ENCODE data around the gene RGS10. TPM values are rescaled to one million over a fixed set of nuclear protein-coding genes. Genes with fewer than 3 reads are reported as not detected.
"Not testable (repeated sequence)": the region's sequence is repeated elsewhere in the genome, so short reads cannot be mapped to it uniquely, and the experiment has no call there.

Gene RGS10
- polyA plus RNA-seq, 3 donors = 57.1 to 87.2 (median 75.8) TPM

DNA sequence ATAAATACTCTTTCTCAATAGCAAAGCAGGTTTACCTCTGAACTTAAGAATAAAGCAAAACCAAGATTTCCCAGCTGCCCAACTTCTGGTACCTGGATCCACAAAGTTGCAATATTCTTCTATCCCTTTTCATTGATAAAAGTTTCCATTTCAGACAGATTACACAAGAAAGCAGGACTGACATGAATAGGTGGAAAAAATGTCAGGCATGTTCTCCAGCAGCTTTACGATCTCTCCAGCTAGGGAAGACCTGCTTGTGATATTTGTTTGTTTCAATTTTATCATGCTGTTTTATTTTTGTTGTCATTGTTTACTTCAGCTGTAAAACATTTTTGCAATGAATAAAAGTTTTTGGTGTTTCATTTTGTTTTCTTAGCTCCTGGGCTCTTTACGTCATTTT is 9.0 kb downstream of the RGS10 start:
- peak overlapping the region in 1 of 7 donors; percentile 30 for H3K27ac Mint-ChIP-seq
- intact Hi-C loops (cut with micrococcal nuclease) = no loop called here
- no peak for DNase-seq
- Histone ChIP-seq H2AFZ (ENCODE audit: insufficient read depth, low read depth, low read length, poor library complexity, severe bottlenecking) (no peak overlapping the region), H3K27me3 (ENCODE audit: control insufficient read depth in 2 of 2, insufficient read depth in 2 of 2, low read length in 2 of 2) (no peaks in the 10 kb centered on the region), H3K9me3 (replicated peaks in 1 of 2; ENCODE audit: control insufficient read depth in 1 of 2, insufficient read depth in 1 of 2, low read length in 2 of 2) (no peaks in the 10 kb centered on the region), H3K79me2 (ENCODE audit: insufficient read depth, low read length) (peaks cover 71% of the 10 kb centered on the region), H3K4me1 (ENCODE audit: control insufficient read depth in 1 of 2, insufficient read depth in 2 of 2, low read length in 2 of 2) (peaks cover 28 to 40% of the 10 kb centered on the region in 2 donors), H3K4me3 (replicated peaks in 1 of 3; ENCODE audit: low read depth in 2 of 3, low read length in 3 of 3) (no peak overlapping the region), H3K4me2 (replicated peaks; ENCODE audit: extremely low read depth, low read length, poor library complexity, severe bottlenecking) (no peak overlapping the region), H3K27ac (ENCODE audit: low read depth in 1 of 2, low read length in 2 of 2) (peak overlapping the region in 1 of 2 donors; percentile 53), H4K20me1 (ENCODE audit: insufficient read depth, low read length) (peaks cover 88% of the 10 kb centered on the region), H3K36me3 (replicated peaks in 1 of 2; ENCODE audit: control insufficient read depth in 1 of 2, insufficient read depth in 2 of 2, low read length in 2 of 2) (peaks cover 0 to 7% of the 10 kb centered on the region in 2 donors), H3K9ac (ENCODE audit: insufficient read depth, low read length, poor library complexity, severe bottlenecking) (no peak overlapping the region)
- H3K9me3 Mint-ChIP-seq = no peaks in the 10 kb centered on the region
- 83% methylated on average over 1 of the region's 2 CpGs for WGBS (ENCODE audit: insufficient coverage)
- H3K27me3 Mint-ChIP-seq (ENCODE audit: low read depth in 3 of 3) = peaks cover 0 to 1% (median 0%) of the 10 kb centered on the region in 3 donors
- TF ChIP-seq, protein P1, sequence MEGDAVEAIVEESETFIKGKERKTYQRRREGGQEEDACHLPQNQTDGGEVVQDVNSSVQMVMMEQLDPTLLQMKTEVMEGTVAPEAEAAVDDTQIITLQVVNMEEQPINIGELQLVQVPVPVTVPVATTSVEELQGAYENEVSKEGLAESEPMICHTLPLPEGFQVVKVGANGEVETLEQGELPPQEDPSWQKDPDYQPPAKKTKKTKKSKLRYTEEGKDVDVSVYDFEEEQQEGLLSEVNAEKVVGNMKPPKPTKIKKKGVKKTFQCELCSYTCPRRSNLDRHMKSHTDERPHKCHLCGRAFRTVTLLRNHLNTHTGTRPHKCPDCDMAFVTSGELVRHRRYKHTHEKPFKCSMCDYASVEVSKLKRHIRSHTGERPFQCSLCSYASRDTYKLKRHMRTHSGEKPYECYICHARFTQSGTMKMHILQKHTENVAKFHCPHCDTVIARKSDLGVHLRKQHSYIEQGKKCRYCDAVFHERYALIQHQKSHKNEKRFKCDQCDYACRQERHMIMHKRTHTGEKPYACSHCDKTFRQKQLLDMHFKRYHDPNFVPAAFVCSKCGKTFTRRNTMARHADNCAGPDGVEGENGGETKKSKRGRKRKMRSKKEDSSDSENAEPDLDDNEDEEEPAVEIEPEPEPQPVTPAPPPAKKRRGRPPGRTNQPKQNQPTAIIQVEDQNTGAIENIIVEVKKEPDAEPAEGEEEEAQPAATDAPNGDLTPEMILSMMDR (IDR thresholded peaks at IDR 0.05) = no peak
- H3K4me3 Mint-ChIP-seq = no peak overlapping the region
- peaks cover 18 to 24% of the 10 kb centered on the region in 2 donors for H3K36me3 Mint-ChIP-seq
- peaks cover 50% of the 10 kb centered on the region for H3K4me1 Mint-ChIP-seq

DNA sequence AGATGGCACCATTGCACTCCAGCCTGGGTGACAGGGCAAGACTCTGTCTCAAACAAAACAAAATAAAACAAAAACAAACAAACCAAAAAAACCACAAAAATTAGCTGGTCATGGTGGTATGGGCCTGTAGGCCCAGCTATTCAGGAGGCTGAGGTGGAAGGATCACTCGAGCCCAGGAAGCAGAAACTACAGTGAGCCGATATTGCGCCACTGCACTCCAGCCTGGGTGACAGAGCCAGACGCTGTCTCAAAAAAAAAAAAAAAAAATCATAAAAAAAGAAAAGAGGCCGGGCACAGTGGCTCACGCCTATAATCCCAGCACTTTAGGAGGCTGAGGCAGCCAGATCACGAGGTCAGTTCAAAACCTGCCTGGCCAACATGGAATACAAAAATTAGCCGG is 9.7 kb downstream of the RGS10 start:
- H3K4me3 ChIP-seq (replicated peaks in 1 of 3; ENCODE audit: low read depth in 2 of 3, low read length in 3 of 3); H3K4me3 Mint-ChIP-seq; H3K9ac ChIP-seq (ENCODE audit: insufficient read depth, low read length, poor library complexity, severe bottlenecking); H3K9me3 Mint-ChIP-seq; H3K27me3 Mint-ChIP-seq (ENCODE audit: low read depth in 3 of 3); H3K36me3 ChIP-seq (replicated peaks in 1 of 2; ENCODE audit: control insufficient read depth in 1 of 2, insufficient read depth in 2 of 2, low read length in 2 of 2); H3K27me3 ChIP-seq (ENCODE audit: control insufficient read depth in 2 of 2, insufficient read depth in 2 of 2, low read length in 2 of 2); H2AFZ ChIP-seq (ENCODE audit: insufficient read depth, low read depth, low read length, poor library complexity, severe bottlenecking); intact Hi-C loops (cut with micrococcal nuclease); H3K9me3 ChIP-seq (replicated peaks in 1 of 2; ENCODE audit: control insufficient read depth in 1 of 2, insufficient read depth in 1 of 2, low read length in 2 of 2): not testable (repeated sequence)
- no CpG with 5 or more reads among the region's 8 CpGs for WGBS (ENCODE audit: insufficient coverage)
- peak; percentile 39 to 50 (median 40) for DNase-seq
- Histone ChIP-seq H3K4me1 (ENCODE audit: control insufficient read depth in 1 of 2, insufficient read depth in 2 of 2, low read length in 2 of 2) (peaks cover 21 to 33% of the 10 kb centered on the region in 2 donors), H4K20me1 (ENCODE audit: insufficient read depth, low read length) (peaks cover 87% of the 10 kb centered on the region), H3K79me2 (ENCODE audit: insufficient read depth, low read length) (peaks cover 71% of the 10 kb centered on the region), H3K27ac (ENCODE audit: low read depth in 1 of 2, low read length in 2 of 2) (peak overlapping the region; percentile 31 to 53), H3K4me2 (replicated peaks; ENCODE audit: extremely low read depth, low read length, poor library complexity, severe bottlenecking) (peak overlapping the region; percentile 7)
- Mint-ChIP-seq H3K4me1 (peaks cover 43% of the 10 kb centered on the region), H3K36me3 (peaks cover 18 to 29% of the 10 kb centered on the region in 2 donors), H3K27ac (peak overlapping the region; percentile 65 to 90 (median 85))

DNA sequence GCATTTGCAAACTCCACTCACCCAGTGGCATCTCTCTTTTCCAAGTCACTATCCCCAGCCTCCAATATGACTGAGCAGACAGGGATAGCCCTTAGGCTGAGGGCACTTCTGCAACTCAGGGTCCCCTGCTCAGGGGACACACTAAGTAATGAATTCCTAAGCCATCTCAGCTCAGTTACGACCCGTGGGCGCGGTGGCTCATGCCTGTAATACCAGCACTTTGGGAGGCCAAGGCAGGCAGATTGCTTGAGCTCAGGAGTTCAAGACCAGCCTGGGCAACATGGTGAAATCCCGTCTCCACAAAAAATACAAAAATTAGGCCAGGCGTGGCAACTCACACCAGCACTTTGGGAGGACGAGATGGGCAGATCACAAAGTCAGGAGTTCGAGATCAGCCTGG is 10.3 kb downstream of the RGS10 start:
- DNase-seq; H3K9me3 Mint-ChIP-seq; H3K27me3 Mint-ChIP-seq (ENCODE audit: low read depth in 3 of 3); H3K4me2 ChIP-seq (replicated peaks; ENCODE audit: extremely low read depth, low read length, poor library complexity, severe bottlenecking); H3K9me3 ChIP-seq (replicated peaks in 1 of 2; ENCODE audit: control insufficient read depth in 1 of 2, insufficient read depth in 1 of 2, low read length in 2 of 2); H3K4me3 ChIP-seq (replicated peaks in 1 of 3; ENCODE audit: low read depth in 2 of 3, low read length in 3 of 3); intact Hi-C loops (cut with micrococcal nuclease); H3K9ac ChIP-seq (ENCODE audit: insufficient read depth, low read length, poor library complexity, severe bottlenecking); H2AFZ ChIP-seq (ENCODE audit: insufficient read depth, low read depth, low read length, poor library complexity, severe bottlenecking); H3K4me3 Mint-ChIP-seq; H3K27me3 ChIP-seq (ENCODE audit: control insufficient read depth in 2 of 2, insufficient read depth in 2 of 2, low read length in 2 of 2): not testable (repeated sequence)
- Mint-ChIP-seq H3K27ac (peak overlapping the region in 6 of 7 donors; percentile 72 to 90 (median 85)), H3K36me3 (peaks cover 19 to 34% of the 10 kb centered on the region in 2 donors), H3K4me1 (peaks cover 37% of the 10 kb centered on the region)
- 91% methylated on average over 6 of the region's 8 CpGs for WGBS (ENCODE audit: insufficient coverage)
- H3K79me2 ChIP-seq (ENCODE audit: insufficient read depth, low read length) = peaks cover 69% of the 10 kb centered on the region
- H3K4me1 ChIP-seq (ENCODE audit: control insufficient read depth in 1 of 2, insufficient read depth in 2 of 2, low read length in 2 of 2) = peaks cover 16 to 28% of the 10 kb centered on the region in 2 donors
- H4K20me1 ChIP-seq (ENCODE audit: insufficient read depth, low read length) = peaks cover 87% of the 10 kb centered on the region
- peak overlapping the region in 1 of 2 donors; percentile 53 for H3K27ac ChIP-seq (ENCODE audit: low read depth in 1 of 2, low read length in 2 of 2)
- H3K36me3 ChIP-seq (replicated peaks in 1 of 2; ENCODE audit: control insufficient read depth in 1 of 2, insufficient read depth in 2 of 2, low read length in 2 of 2) = peaks cover 0 to 12% of the 10 kb centered on the region in 2 donors
